Endometrial microvascular endothelial cells (primary cell): ENCODE data around the gene IZUMO1. TPM values are rescaled to one million over a fixed set of nuclear protein-coding genes. Genes with fewer than 3 reads are reported as not detected.

Source experiments
- total RNA-seq: library from RNA; depleted of rRNA; stranded (reverse); fragments of >200 nt; gene quantifications from one replicate; pipeline ENCODE4 v1.2.3, GENCODE V29; 2015; ENCODE audit errors: inconsistent ontology term

IZUMO1 gene
- total RNA-seq, 1 donor from 2014 or later = 0.84 TPM

Other genes starting within 250 kb of the IZUMO1 start
- gene LMTK3, start 235.1 kb downstream of the IZUMO1 start, total RNA-seq = not detected
- gene SULT2B1, start 194.7 kb downstream of the IZUMO1 start, total RNA-seq = not detected
- gene SPACA4, start 140.2 kb downstream of the IZUMO1 start, total RNA-seq = not detected
- gene FAM83E, start 131.8 kb downstream of the IZUMO1 start, total RNA-seq = not detected
- 2,158 TPM for gene RPL18, start 127.7 kb downstream of the IZUMO1 start, total RNA-seq
- gene SPHK2, start 127.4 kb downstream of the IZUMO1 start, total RNA-seq = 7.8 TPM
- 0.46 TPM for gene DBP, start 109.5 kb downstream of the IZUMO1 start, total RNA-seq
- gene CA11, start 100.7 kb downstream of the IZUMO1 start, total RNA-seq = 0.28 TPM
- not detected for gene NTN5, start 73.9 kb downstream of the IZUMO1 start, total RNA-seq
- gene FUT2, start 50.9 kb downstream of the IZUMO1 start, total RNA-seq = not detected
- gene MAMSTR, start 27.2 kb downstream of the IZUMO1 start, total RNA-seq = 0.09 TPM
- gene RASIP1, start 6.3 kb downstream of the IZUMO1 start, total RNA-seq = 191 TPM
- gene FUT1, start 5.7 kb upstream of the IZUMO1 start, total RNA-seq = 4.9 TPM
- not detected for gene FGF21, start 8.6 kb upstream of the IZUMO1 start, total RNA-seq
- gene BCAT2, start 64.1 kb upstream of the IZUMO1 start, total RNA-seq = 82.0 TPM
- gene HSD17B14, start 89.6 kb upstream of the IZUMO1 start, total RNA-seq = 4.5 TPM
- not detected for gene PLEKHA4, start 121.7 kb upstream of the IZUMO1 start, total RNA-seq
- 56.0 TPM for gene PPP1R15A, start 125.5 kb upstream of the IZUMO1 start, total RNA-seq
- gene TULP2, start 151.8 kb upstream of the IZUMO1 start, total RNA-seq = not detected
- gene NUCB1, start 153.4 kb upstream of the IZUMO1 start, total RNA-seq = 227 TPM
- not detected for gene DHDH, start 186.8 kb upstream of the IZUMO1 start, total RNA-seq
- gene BAX, start 208.0 kb upstream of the IZUMO1 start, total RNA-seq = 149 TPM
- gene FTL, start 218.4 kb upstream of the IZUMO1 start, total RNA-seq = 3,048 TPM
- gene GYS1, start 246.4 kb upstream of the IZUMO1 start, total RNA-seq = 45.1 TPM
- gene RUVBL2, start 247.0 kb upstream of the IZUMO1 start, total RNA-seq = 267 TPM